Ovary (tissue), 9 donors: ENCODE results near the gene ULBP2. TPM values are rescaled to one million over a fixed set of nuclear protein-coding genes. Genes with fewer than 3 reads are reported as not detected.

Experiments
- DNase-seq, 5 donors: peaks; one replicate each; pipeline ENCODE4 v3.0.0-alpha.2; 2019 to 2020
- H3K27ac ChIP-seq, 2 donors: fragments of 200-600 bp; one replicate each; pipeline versions ENCODE4 v1.5.1 to v1.8.0; 2019 to 2022
- H3K27me3 ChIP-seq: fragments of 200-600 bp; one replicate; pipeline ENCODE4 v1.8.0; 2022
- H3K36me3 ChIP-seq: fragments of 200-600 bp; sonication (generic); one replicate; pipeline ENCODE4 v1.5.1; 2019
- H3K4me1 ChIP-seq: one replicate; pipeline ENCODE4 v1.8.1; 2013; ENCODE audit warnings: mild to moderate bottlenecking, moderate library complexity; ENCODE audit not compliant: insufficient read depth
- H3K4me3 ChIP-seq: fragments of 200-600 bp; sonication (generic); one replicate; pipeline ENCODE4 v1.5.1; 2017
- H3K9me3 ChIP-seq, 2 donors: fragments of 200-600 bp in 1 of 2; sonication (generic) in 1 of 2; one replicate each; pipeline versions ENCODE4 v1.5.1 to v1.8.1; 2013 to 2019; ENCODE audit warnings: mild to moderate bottlenecking in 1 of 2, moderate library complexity in 1 of 2
- CTCF ChIP-seq, 3 donors: fragments of 450-650 bp in 2 of 3; fragments of 200-600 bp in 1 of 3; IDR thresholded peaks; one replicate each; pipeline versions ENCODE4 v1.5.1 to v1.8.0; 2016 to 2022; ENCODE audit warnings: antibody characterized with exemption in 3 of 3, mild to moderate bottlenecking in 1 of 3
- EP300 ChIP-seq: sonication (generic); formaldehyde crosslinking; IDR thresholded peaks from one replicate; pipeline ENCODE4 v1.6.1; 2017; ENCODE audit warnings: antibody characterized with exemption
- POLR2A ChIP-seq: fragments of 450-650 bp; IDR thresholded peaks from one replicate; pipeline ENCODE4 v1.6.1; 2017; ENCODE audit warnings: antibody characterized with exemption, mild to moderate bottlenecking, moderate library complexity
- WGBS, 3 donors: extraction: QIAGEN DNeasy Blood & Tissue Kit in 1 of 3; methylation state at CpG; one replicate each; pipeline versions ENCODE4 v1.1.5 to v1.1.7; 2013 to 2017; 5-methylcytosine and 5-hydroxymethylcytosine counted together
- intact Hi-C, 4 donors: fragments of 100-400 bp; cut with DNase I; formaldehyde crosslinking; loops; one replicate each; pipeline versions ENCODE4 v1.11.0 to v1.15.1; 2022 to 2023
- polyA plus RNA-seq, 2 donors: library from polyadenylated mRNA; stranded (reverse); fragments of 200-250 nt in 1 of 2; fragments of 350-450 nt in 1 of 2; fragmentation: Illumina TruSeq in 1 of 2; extraction: RNeasy Lipid Tissue Mini Kit (QIAGEN cat#74804) in 1 of 2; gene quantifications; one replicate each; pipeline ENCODE4 v1.2.3, GENCODE V29; 2013 to 2014
- total RNA-seq, 7 donors: library from RNA; depleted of rRNA in 2 of 7; stranded (reverse); fragments of >200 nt in 2 of 7; fragmentation: NEBNext Ultra II Directional in 3 of 7; extraction: Animal tissue kit (Norgen Biotek cat#: 25700) in 3 of 7; gene quantifications; one replicate each; pipeline versions ENCODE4 v1.1.0 to v1.2.4, GENCODE V29; 2016 to 2023
- donor health status: DM: no; HTN: no; CAD: no; lungs with moderate emphysema.
- donor health status: DM: no; HTN: no; CAD: no.
- donor health status: Bipolar disorder and iron deficiency.
- donor health status: DM: yes; HTN: yes; CAD: no.
- donor health status: DM: no; HTN: no; CAD: no.
- donor health status: DM: yes; HTN: yes; CAD: no.

ULBP2 gene
- total and polyA plus RNA-seq, 9 donors: 0.08 to 3.6 (median 0.23) TPM; not detected in 6

GRCh38 chr6:149931501-149931900 is 10.3 kb upstream of the ULBP2 start:
- Histone ChIP-seq H3K4me3 (no peak overlapping the region), H3K27ac (no peak overlapping the region), H3K36me3 (no peaks in the 10 kb centered on the region), H3K4me1 (no peaks in the 10 kb centered on the region), H3K9me3 (no peaks in the 10 kb centered on the region), H3K27me3 (no peaks in the 10 kb centered on the region)
- TF ChIP-seq EP300 (no peak), CTCF (IDR thresholded peaks at IDR 0.05) (no peak), POLR2A (no peak)
- WGBS, 3 donors: 70 to 74% (median 72%) methylated on average over 6 of the region's 6 CpGs
- no peak for DNase-seq
- intact Hi-C loops: loop anchor here in 2 of 4 donors (5.0 kb wide), 2 partner anchors 76 to 86 kb away; no protein-coding TSS in a partner anchor

DNA sequence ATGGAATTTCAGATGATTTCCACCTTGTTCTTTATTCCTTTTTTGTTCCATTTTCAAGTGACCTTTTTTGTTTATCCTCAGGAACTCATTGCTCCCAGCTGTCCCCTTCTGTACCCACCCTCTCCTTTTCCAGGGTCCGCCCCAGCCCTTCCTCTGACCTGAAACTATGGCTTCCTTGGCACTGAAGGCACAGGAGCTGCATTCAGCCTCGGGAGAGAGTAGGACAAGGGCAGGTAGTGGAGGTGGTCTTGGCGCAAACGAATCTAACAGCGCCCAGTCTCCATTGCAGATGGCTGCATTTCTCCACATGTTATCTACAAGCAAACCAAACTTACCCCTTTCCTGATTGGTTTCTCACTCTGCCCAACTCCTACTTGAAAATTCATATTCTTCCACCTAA is 8.8 kb upstream of the ULBP2 start:
- H3K4me3 ChIP-seq: no peak overlapping the region
- WGBS, 3 donors: 43 to 59% (median 58%) methylated on average over 5 of the region's 5 CpGs
- H3K36me3 ChIP-seq: no peaks in the 10 kb centered on the region
- H3K27me3 ChIP-seq: no peaks in the 10 kb centered on the region
- TF ChIP-seq CTCF (IDR thresholded peaks at IDR 0.05): no peak
- TF ChIP-seq EP300: no peak
- no peak for TF ChIP-seq POLR2A
- no peaks in the 10 kb centered on the region for H3K9me3 ChIP-seq
- peak in 1 of 5 donors; percentile 4 for DNase-seq
- intact Hi-C loops: loop anchor here in 2 of 4 donors (5.0 kb wide), 2 partner anchors 74 to 84 kb away; no protein-coding TSS in a partner anchor
- no peak overlapping the region for H3K27ac ChIP-seq
- H3K4me1 ChIP-seq: no peaks in the 10 kb centered on the region

DNA sequence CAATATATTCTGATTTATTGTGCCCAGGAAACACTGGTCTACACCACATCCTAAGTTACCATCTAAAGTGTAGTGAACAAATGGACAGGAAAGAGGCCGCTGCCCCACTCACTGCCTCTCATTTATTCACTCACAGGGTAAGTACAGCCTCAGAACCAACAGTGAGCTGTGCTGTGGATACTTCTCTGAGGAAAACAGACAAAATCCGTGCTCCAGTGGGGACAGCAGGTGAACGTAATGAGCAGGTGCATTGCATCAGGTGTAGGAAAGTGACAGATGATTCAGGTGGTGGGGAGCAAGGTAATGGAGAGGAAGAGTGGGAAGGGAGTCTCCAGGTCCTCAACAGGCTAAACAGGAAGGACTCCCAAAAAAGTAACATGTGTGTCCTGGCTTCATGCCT is 8.4 kb upstream of the ULBP2 start:
- DNase-seq: no peak
- Histone ChIP-seq H3K27ac (no peak overlapping the region), H3K4me1 (no peaks in the 10 kb centered on the region), H3K36me3 (no peaks in the 10 kb centered on the region), H3K4me3 (no peak overlapping the region), H3K27me3 (no peaks in the 10 kb centered on the region), H3K9me3 (no peaks in the 10 kb centered on the region)
- intact Hi-C loops: loop anchor here in 2 of 4 donors (5.0 kb wide), 2 partner anchors 74 to 84 kb away; no protein-coding TSS in a partner anchor
- TF ChIP-seq CTCF (IDR thresholded peaks at IDR 0.05): no peak
- TF ChIP-seq POLR2A: no peak
- no peak for TF ChIP-seq EP300
- 36 to 44% (median 43%) methylated on average over 3 of the region's 3 CpGs for WGBS, 3 donors

DNA sequence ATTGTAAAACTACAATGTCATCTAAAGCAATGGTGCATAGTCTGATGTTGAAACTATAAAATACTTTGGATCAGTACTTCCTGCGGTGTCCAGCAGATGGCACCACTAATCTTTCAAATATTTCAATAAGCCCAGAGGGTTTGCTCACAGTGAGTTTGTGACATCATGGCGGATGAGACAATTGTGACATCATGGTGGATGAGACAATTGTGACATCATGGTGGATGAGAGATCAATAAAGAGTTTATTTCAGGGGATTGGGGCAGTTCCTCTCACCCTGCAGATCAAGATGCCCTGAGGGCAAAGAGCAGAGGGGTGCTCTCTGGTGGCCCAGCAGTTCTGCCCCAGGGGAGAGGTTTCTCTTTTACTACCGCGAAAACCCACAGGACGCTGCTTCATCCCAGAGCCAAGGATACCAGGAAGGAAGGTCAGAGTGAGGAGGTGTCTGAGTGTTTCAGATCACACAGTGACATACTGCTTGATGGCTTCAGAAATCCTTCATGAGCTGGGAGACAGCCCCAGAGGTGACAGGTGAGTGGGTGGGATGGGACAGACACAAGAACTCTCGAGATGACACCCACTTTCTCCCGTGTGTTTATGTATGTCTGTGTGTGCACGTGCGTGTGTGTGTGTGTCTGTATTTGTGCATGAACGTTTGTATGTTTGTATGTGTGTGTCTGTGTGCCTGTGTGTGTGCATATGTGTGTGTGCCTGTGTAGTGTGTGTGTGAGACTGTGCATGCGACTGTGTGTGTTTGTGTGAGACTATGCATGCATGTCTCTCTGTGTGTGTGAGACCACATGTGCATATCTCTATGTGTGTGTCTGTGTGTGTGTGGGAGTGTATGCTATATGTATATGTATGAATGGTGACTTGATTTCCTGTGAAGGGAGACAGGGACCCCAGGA is 7.3 kb upstream of the ULBP2 start:
- intact Hi-C loops: loop anchor here in 3 of 4 donors (5.0 kb wide), 2 partner anchors 73 to 83 kb away; no protein-coding TSS in a partner anchor
- H3K36me3 ChIP-seq: no peaks in the 10 kb centered on the region
- H3K9me3 ChIP-seq: no peaks in the 10 kb centered on the region
- H3K27ac ChIP-seq: no peak overlapping the region
- peak; percentile 44 to 70 (median 67) for TF ChIP-seq CTCF (IDR thresholded peaks at IDR 0.05)
- TF ChIP-seq POLR2A: no peak
- TF ChIP-seq EP300: no peak
- 28 to 42% (median 34%) methylated on average over 11 of the region's 11 CpGs for WGBS, 3 donors
- H3K27me3 ChIP-seq: no peaks in the 10 kb centered on the region
- no peak overlapping the region for H3K4me3 ChIP-seq
- no peaks in the 10 kb centered on the region for H3K4me1 ChIP-seq
- peak in 4 of 5 donors; percentile 39 to 72 (median 54) for DNase-seq
